ENCODE data around the gene JARID2.

GRCh38 chr6:15274692-15275387, 29.0 kb downstream of the JARID2 start:
- TF ChIP-seq CTCF (IDR thresholded peaks at IDR 0.05) (peak in 1 of 4 experiments; percentile 7), POLR2A (IDR thresholded peaks at IDR 0.05) (no peak), POLR2AphosphoS5 (IDR thresholded peaks at IDR 0.05) (peak in 1 of 4 donors; percentile 8), EP300 (IDR thresholded peaks at IDR 0.05) (no peak)

Measured in sigmoid colon (tissue), 4 donors.